Gastroesophageal sphincter (tissue), 4 donors: ENCODE results near the gene MUC5B. TPM values are rescaled to one million over a fixed set of nuclear protein-coding genes. Genes with fewer than 3 reads are reported as not detected.

Experiments
- ATAC-seq: fragments of 150-250 bp; one replicate; pipeline ENCODE4 v1.9.1; 2016; ENCODE audit warnings: mild to moderate bottlenecking, moderate library complexity
- H3K27ac ChIP-seq, 4 donors: fragments of 200-600 bp; sonication (generic) in 3 of 4; 1 replicate in 3 of 4; 2 replicates in 1 of 4; pipeline ENCODE4 v1.5.1; 2016 to 2019
- H3K27me3 ChIP-seq: fragments of 200-600 bp; sonication (generic); one replicate; pipeline ENCODE4 v1.5.1; 2019
- H3K36me3 ChIP-seq, 2 donors: fragments of 200-600 bp; sonication (generic); one replicate each; pipeline ENCODE4 v1.5.1; 2019; ENCODE audit warnings: control low read depth in 1 of 2
- H3K4me1 ChIP-seq, 3 donors: fragments of 200-600 bp; sonication (generic); 1 replicate in 2 of 3; 2 replicates in 1 of 3; pipeline ENCODE4 v1.5.1; 2016 to 2019; ENCODE audit warnings: control low read depth in 2 of 3
- H3K4me3 ChIP-seq, 2 donors: fragments of 200-600 bp; sonication (generic); one replicate each; pipeline ENCODE4 v1.5.1; 2019; ENCODE audit warnings: mild to moderate bottlenecking in 1 of 2, moderate library complexity in 1 of 2
- H3K9me3 ChIP-seq, 3 donors: fragments of 200-600 bp; sonication (generic); one replicate each; pipeline ENCODE4 v1.5.1; 2017 to 2019; ENCODE audit warnings: control low read depth in 2 of 3
- EP300 ChIP-seq: sonication (generic); formaldehyde crosslinking; IDR thresholded peaks from one replicate; pipeline ENCODE4 v1.6.1; 2017; ENCODE audit warnings: antibody characterized with exemption, mild to moderate bottlenecking
- POLR2A ChIP-seq, 2 donors: fragments of 450-650 bp; IDR thresholded peaks; one replicate each; pipeline ENCODE4 v1.6.1; 2017; ENCODE audit warnings: antibody characterized with exemption in 2 of 2, mild to moderate bottlenecking in 2 of 2, moderate library complexity in 1 of 2
- POLR2AphosphoS5 ChIP-seq: sonication (generic); formaldehyde crosslinking; IDR thresholded peaks from one replicate; pipeline ENCODE4 v1.6.1; 2017; ENCODE audit warnings: antibody characterized with exemption
- WGBS, 2 donors: methylation state at CpG; one replicate each; pipeline ENCODE4 v1.1.5; 2018; ENCODE audit warnings: low coverage in 1 of 2; 5-methylcytosine and 5-hydroxymethylcytosine counted together
- total RNA-seq, 4 donors: library from RNA; depleted of rRNA; stranded (reverse); fragments of >200 nt; gene quantifications; one replicate each; pipeline ENCODE4 v1.1.0, GENCODE V29; 2016
- TF ChIP-seq, protein P1 (sequence below), 4 experiments: fragments of 200-600 bp in 2 of 4; fragments of 450-650 bp in 2 of 4; sonication (generic) in 1 of 4; IDR thresholded peaks; one replicate each; pipeline ENCODE4 v1.5.1; 2017 to 2019; ENCODE audit warnings: antibody characterized with exemption in 4 of 4, mild to moderate bottlenecking in 2 of 4, moderate library complexity in 2 of 4

Gene MUC5B
- total RNA-seq, 4 donors from 2014 or later = 0.13 to 199 (median 0.60) TPM

DNA sequence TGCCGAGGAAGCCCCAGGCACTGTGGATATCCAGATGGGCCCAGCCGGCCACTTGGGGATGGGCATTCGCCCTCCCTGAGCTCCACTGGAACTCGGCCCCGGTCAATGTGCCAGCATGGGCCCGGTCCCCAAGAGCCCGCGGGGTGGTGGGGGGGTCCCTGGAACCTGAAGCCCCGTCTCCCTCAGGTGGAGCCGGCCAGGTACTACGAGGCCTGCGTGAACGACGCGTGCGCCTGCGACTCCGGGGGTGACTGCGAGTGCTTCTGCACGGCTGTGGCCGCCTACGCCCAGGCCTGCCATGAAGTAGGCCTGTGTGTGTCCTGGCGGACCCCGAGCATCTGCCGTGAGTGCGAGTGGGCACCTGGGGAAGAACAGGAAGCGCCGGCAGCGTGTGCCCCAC lies 44.0 kb upstream of the MUC5B start:
- H3K9me3 ChIP-seq = no peaks in the 10 kb centered on the region
- H3K4me3 ChIP-seq = no peak overlapping the region
- no peaks in the 10 kb centered on the region for H3K4me1 ChIP-seq
- peaks cover 78% of the 10 kb centered on the region for H3K27me3 ChIP-seq
- no peak overlapping the region for H3K27ac ChIP-seq
- H3K36me3 ChIP-seq = no peaks in the 10 kb centered on the region
- no peak for TF ChIP-seq EP300
- no peak for TF ChIP-seq POLR2AphosphoS5
- no peak for TF ChIP-seq POLR2A (IDR thresholded peaks at IDR 0.05)
- TF ChIP-seq, protein P1, sequence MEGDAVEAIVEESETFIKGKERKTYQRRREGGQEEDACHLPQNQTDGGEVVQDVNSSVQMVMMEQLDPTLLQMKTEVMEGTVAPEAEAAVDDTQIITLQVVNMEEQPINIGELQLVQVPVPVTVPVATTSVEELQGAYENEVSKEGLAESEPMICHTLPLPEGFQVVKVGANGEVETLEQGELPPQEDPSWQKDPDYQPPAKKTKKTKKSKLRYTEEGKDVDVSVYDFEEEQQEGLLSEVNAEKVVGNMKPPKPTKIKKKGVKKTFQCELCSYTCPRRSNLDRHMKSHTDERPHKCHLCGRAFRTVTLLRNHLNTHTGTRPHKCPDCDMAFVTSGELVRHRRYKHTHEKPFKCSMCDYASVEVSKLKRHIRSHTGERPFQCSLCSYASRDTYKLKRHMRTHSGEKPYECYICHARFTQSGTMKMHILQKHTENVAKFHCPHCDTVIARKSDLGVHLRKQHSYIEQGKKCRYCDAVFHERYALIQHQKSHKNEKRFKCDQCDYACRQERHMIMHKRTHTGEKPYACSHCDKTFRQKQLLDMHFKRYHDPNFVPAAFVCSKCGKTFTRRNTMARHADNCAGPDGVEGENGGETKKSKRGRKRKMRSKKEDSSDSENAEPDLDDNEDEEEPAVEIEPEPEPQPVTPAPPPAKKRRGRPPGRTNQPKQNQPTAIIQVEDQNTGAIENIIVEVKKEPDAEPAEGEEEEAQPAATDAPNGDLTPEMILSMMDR (IDR thresholded peaks at IDR 0.05) = no peak
- no CpG with 5 or more reads among the region's 29 CpGs for WGBS, 2 donors
- no peak for ATAC-seq

DNA sequence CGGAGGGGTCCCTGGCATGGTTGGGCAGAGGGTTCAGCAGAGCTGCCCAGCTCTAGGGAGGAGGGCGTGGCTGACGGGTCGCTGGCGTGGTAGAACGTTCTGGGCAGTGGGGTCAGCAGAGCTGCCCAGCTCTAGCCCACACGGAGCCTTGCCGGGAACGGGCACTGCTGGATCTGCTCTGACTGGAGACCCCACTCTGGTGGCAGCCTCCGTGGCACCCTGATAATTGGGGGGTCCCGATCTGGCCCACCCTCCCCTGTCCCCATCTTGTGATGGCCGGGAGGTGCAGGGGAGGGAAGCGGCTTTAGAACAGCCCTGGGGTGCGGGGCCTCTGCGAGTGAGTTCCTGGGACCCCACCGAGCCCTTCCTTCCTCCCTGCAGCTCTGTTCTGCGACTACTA lies 43.2 kb upstream of the MUC5B start:
- H3K36me3 ChIP-seq = no peaks in the 10 kb centered on the region
- WGBS, 2 donors = no CpG with 5 or more reads among the region's 17 CpGs

DNA sequence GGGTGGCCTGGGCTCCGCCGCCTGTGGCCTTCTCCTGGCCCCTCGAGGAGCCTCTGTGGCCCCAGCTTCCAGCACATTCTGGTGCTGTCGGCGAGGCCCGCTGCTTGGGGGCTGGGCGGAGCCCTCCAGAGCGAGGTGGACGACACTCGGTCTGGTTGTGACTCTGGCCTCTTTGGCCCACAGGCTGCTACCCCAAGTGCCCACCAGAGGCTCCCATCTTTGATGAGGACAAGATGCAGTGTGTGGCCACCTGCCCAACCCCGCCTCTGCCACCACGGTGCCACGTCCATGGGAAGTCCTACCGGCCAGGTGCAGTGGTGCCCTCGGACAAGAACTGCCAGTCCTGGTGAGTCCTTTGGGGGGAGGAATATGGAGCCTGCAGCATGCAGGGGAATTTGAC lies 42.7 kb upstream of the MUC5B start:
- no peak for ATAC-seq
- no peak overlapping the region for H3K27ac ChIP-seq

More for the DNA sequence above, 43.2 kb upstream of the MUC5B start:
- no peak for ATAC-seq
- Histone ChIP-seq H3K27me3 (peaks cover 70% of the 10 kb centered on the region), H3K9me3 (no peaks in the 10 kb centered on the region), H3K4me3 (no peak overlapping the region), H3K4me1 (no peaks in the 10 kb centered on the region), H3K27ac (no peak overlapping the region)
- TF ChIP-seq POLR2A (IDR thresholded peaks at IDR 0.05) (no peak), EP300 (no peak), POLR2AphosphoS5 (no peak)
- TF ChIP-seq, protein P1 (IDR thresholded peaks at IDR 0.05) = no peak

DNA sequence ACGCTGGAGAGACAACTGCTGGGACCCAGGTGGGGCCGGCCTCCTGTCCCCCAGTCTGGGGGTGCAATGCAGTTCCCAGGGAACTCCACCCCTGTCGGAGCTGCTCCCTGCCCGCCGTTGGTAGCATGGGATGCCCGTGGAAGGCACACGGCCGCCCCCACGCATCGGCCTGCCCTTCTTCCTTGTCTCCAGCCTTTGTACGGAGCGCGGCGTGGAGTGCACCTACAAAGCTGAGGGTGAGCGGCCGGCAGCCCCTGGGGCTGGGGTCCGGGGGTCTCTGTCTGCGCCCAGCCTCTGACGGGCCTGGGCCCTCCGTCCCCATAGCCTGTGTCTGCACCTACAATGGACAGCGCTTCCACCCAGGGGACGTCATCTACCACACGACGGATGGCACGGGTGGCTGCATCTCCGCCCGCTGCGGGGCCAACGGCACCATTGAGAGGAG lies 41.9 kb upstream of the MUC5B start:
- TF ChIP-seq, protein P1 (IDR thresholded peaks at IDR 0.05) = no peak
- no peak for TF ChIP-seq EP300
- no peak for TF ChIP-seq POLR2AphosphoS5
- TF ChIP-seq POLR2A (IDR thresholded peaks at IDR 0.05) = no peak
- Histone ChIP-seq H3K4me3 (no peak overlapping the region), H3K36me3 (no peaks in the 10 kb centered on the region), H3K4me1 (no peaks in the 10 kb centered on the region), H3K9me3 (no peaks in the 10 kb centered on the region), H3K27ac (no peak overlapping the region), H3K27me3 (peaks cover 71% of the 10 kb centered on the region)
- ATAC-seq = no peak
- no CpG with 5 or more reads among the region's 29 CpGs for WGBS, 2 donors

More for the DNA sequence above, 42.7 kb upstream of the MUC5B start:
- WGBS, 2 donors = 60% methylated on average over 2 of the region's 15 CpGs; no CpG with 5 or more reads in 1 of the 2 donors
- no peaks in the 10 kb centered on the region for H3K36me3 ChIP-seq
- H3K9me3 ChIP-seq = no peaks in the 10 kb centered on the region
- no peak overlapping the region for H3K4me3 ChIP-seq
- no peaks in the 10 kb centered on the region for H3K4me1 ChIP-seq
- no peak for TF ChIP-seq POLR2AphosphoS5
- TF ChIP-seq EP300 = no peak
- TF ChIP-seq, protein P1 (IDR thresholded peaks at IDR 0.05) = no peak
- TF ChIP-seq POLR2A (IDR thresholded peaks at IDR 0.05) = no peak
- H3K27me3 ChIP-seq = peaks cover 70% of the 10 kb centered on the region

DNA sequence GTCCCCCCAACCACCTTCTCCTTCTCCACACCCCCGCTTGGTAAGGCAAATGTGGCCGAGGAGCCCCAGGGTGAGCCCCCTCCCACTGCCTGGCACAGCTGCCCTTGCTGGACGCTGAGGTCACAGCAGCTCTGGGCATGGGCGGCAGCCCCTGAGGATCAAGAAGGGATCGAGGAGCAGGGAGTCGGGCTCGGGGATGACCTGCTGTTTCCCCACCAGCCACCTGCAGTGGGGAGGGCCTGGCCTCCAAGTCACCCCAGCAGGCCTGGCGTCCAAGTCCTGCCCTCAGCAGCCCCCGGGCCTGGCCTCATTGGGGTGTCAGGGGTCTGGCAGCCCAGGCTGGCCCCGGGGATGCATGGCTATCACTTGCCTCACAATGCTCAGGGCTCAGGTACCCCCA lies 41.4 kb upstream of the MUC5B start:
- TF ChIP-seq EP300 = no peak
- no peak for TF ChIP-seq POLR2A (IDR thresholded peaks at IDR 0.05)
- TF ChIP-seq, protein P1 (IDR thresholded peaks at IDR 0.05) = no peak
- no peak for TF ChIP-seq POLR2AphosphoS5
- Histone ChIP-seq H3K27ac (no peak overlapping the region), H3K27me3 (peaks cover 66% of the 10 kb centered on the region), H3K4me1 (no peaks in the 10 kb centered on the region), H3K36me3 (no peaks in the 10 kb centered on the region), H3K4me3 (no peak overlapping the region), H3K9me3 (no peaks in the 10 kb centered on the region)
- ATAC-seq = no peak
- no CpG with 5 or more reads among the region's 10 CpGs for WGBS, 2 donors
